ENCODE results near the gene C1QB.

The C1QB gene

GRCh38 chr1:22652881-22653316, at the start of gene C1QB:
C1QB (plus strand) TSS chr1:22653236; CDS start chr1:22659463, 6,227 bp downstream.
- DNase-seq: no peak

GRCh38 chr1:22606161-22606560, 46.9 kb upstream of the C1QB start:
- no peak for DNase-seq

GRCh38 chr1:22607154-22607553, 45.9 kb upstream of the C1QB start:
- DNase-seq: no peak

- no peak for DNase-seq
Measured at GRCh38 chr1:22608361-22608760, 44.7 kb upstream of the C1QB start.

DNA sequence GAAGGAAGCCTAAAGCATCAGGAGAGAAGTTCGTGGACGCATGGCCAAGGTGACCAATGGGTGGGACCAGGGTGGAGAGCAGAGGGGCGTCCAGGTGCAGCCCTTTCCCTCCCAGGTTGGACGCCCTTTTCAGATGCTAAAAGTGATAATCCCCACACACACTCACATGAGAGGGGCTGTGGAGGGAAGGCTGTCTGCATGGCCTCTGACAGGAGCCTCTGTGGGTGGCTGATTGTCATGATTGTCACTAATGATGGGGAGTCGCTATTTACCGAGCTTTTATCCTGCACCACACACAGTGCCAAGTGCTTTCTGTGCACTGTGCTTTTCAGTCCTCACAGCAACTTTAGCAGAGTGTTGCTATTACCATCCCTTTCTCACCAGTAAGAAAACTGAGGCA, 43.7 kb upstream of the C1QB start:
- DNase-seq: no peak

DNA sequence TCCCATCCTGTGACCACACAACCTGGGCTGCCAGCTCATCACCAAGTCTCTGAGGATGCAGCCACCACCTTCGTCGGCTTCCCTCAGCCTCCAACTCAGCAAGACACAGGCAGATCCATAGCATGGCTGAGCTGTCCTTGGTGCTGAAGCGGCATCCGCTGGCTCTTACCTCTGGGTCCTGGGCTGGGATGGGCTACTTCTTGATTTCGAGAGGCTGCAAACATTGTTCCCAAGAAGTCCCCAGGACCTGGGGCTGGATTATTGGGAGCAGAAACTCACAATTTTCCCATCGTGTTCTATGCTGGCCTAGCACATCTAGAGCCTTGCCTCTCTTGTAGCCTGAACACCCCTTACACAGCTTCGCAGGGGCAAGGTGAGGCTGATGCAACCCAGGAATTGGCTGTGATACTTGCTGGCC, 41.5 kb upstream of the C1QB start:
- no peak for DNase-seq

DNA sequence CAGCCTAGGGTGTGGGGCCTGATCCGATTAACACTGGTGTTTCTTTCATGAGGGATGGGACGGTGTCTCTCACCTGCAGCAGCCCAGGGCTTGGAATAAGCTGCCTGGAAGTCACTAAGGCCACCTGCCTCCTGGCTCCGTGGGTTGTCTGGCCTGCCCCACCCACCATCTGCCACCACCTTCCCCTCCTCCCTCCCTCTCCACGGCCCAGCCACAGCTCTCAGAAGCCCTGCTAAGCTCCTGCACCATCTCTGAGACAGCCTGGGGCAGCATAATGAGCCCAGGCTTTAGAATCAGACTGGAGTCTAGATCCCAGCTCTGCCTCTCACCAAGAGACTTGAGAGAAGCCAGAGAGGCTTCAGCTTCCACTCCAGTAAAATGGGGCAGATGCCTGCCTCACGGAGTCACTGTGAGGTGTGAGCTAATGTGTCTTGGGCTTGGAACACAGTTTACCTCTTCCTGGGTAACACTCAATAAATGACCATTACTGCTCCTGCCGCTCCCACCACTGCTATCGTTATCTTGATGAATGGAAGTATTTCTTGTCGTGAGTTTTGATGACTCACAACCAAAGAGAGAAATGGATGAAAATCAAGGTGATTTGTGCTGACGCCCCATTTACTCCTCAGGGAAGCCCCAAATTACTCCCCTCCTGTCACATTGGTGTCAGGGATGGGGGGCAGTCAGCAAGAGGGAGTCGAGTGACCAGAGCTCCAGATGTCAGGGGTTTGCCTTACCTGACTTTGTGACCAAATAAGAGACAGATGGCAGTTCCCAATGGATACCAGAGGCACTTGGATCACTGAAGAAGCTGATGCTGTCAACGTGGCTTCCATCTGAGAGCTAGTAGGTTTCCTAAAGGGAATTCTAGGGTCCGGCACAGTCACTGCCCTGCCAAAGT, 40.1 kb upstream of the C1QB start:
- peak in 1 of 2 experiments; percentile 15 for DNase-seq

DNA sequence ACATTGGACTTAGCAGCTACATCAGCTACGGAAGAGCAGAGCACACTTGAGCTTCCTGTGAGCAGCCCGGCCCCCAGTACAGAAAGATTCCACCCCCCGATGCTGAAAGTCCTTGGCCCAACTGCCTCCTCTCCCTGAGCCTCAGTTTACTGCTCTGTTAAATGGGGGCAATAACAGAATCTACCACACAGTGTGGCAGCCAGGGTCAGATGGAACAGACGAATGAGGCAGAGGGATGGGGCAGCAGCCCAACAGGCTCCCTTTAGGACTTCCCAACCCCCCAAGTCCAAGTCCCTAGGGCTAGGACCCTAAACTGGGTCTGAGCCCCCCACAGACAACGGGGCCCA, 39.5 kb upstream of the C1QB start:
- DNase-seq: no peak

- no peak for DNase-seq
Measured at GRCh38 chr1:22613951-22614350, 39.1 kb upstream of the C1QB start.

GRCh38 chr1:22615886-22616285, 37.1 kb upstream of the C1QB start:
- no peak for DNase-seq

- no peak for DNase-seq
Measured at GRCh38 chr1:22616571-22616970, 36.5 kb upstream of the C1QB start.

DNA sequence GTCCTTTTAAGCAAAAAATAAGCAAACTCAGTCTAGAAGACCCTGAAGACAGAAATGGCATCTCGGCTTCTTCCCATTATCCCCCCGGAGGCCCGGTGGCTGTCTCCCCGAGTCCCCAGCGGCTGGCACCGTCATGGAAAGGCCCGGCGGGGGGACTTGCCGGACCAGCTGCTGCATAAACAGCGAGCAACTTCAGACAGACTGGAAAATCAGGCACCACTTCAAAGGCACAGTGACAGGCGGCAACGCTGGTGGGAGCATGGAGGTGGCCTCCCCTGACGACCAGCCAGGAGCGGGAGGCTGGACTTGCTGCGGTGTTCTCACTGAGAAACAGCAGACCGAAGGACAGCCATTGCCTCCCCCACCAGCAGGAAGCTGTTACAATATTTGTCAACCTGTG, 35.0 kb upstream of the C1QB start:
- DNase-seq: no peak

DNA sequence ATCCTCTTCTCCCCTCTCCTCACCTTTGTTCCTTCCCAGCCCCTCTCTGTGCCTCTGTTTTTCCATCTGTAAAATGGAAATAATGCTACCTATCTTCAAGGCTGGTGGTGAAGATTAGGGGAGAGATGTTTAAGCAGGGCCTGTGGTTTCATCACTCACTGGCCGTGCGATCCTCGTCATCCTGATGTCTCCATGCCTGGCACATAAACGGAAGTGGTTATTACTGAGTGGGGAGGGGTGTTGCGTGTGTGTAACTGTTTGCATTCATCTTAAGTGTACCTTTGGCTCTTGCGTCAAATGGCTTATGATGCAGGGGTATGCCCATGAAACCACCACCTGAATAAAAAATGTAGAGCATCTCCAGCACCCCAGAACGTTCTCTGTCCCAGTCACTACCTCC, 33.8 kb upstream of the C1QB start:
- no peak for DNase-seq

DNA sequence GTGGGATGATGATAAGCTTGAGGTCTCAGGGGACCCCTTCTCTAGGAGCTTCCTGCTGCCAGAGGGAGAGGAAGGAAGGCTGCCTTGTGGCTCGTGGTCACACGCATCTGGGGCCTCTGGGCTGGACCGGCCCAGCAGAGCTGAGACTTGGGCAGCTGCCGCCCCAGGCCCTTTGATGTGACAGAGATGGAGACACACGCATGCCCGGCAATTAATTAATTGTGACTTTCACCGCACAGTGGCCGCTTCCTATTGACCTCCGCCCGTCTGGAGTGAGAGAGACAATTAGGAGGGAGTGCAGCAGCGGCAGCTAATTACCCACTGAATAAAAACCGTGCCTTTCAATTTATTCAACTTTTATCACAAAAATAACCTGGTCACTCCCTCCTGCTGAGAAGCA, 33.2 kb upstream of the C1QB start:
- no peak for DNase-seq

DNA sequence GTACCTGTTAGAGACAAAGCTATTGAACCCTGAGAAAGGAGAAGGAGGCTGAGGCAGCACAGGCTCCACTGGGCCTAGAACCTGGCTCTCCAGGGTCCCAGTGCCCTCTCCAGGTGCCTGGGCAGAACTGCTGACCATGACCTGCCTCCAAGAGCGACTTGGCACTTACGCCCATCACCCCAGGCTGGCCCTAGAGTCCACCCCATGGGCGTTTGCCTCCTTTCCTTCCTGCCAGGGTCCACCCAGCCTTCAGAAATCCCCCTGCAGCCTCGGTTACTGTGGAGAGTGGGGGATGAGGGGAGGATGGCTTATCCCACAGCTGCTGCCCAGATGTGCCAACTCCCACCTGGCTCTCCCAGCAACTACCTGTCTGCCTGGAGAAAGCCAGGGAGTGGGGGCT, 31.3 kb upstream of the C1QB start:
- no peak for DNase-seq

- DNase-seq: no peak
Measured at GRCh38 chr1:22625262-22625925, 27.6 kb upstream of the C1QB start.

DNA sequence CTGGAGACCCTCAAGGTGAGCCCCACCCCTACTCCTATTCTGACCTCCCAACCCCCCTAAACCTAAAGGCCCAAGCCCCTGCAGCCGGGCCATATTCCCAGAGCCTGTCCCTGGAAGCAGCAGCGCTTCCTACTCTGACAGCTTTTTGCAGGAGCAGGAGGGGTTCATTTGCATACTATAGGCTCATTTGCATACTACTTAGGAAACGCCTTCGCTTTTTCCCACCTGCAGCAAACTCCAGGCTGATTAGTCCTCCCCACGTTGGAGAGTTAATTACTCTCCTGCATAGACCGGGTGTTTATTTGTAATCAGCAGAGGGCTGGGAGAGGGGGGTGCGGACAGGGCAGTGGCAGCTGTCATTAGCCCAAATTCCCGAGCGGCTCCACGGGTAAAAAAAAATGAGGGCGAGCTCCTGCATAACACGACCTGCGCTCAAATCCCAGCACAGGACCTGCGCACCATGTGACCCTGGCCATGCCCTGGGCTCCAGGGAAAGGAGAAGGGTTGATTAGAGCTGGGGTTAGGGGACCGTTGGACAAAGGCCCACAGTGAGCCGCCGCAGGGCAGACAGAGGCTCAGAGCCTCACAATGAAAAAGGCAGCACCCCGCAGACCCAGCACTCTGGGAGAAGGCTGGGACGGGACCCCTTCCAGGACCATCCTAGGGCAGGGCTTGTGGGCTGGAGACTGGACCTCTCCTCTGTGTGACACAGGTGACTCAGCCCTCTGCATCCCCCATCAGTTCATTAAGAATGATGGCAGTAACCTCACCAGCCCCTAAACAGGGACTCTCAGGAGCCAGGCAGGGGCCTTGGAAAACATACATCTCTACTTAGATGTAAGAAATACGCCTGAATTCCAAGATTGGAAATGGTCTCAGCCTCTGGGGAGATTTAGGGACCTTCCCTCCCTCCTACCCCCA, 26.5 kb upstream of the C1QB start:
- peak; percentile 86 to 92 for DNase-seq

GRCh38 chr1:22627331-22627730, 25.7 kb upstream of the C1QB start:
- peak in 1 of 2 experiments; percentile 75 for DNase-seq

DNA sequence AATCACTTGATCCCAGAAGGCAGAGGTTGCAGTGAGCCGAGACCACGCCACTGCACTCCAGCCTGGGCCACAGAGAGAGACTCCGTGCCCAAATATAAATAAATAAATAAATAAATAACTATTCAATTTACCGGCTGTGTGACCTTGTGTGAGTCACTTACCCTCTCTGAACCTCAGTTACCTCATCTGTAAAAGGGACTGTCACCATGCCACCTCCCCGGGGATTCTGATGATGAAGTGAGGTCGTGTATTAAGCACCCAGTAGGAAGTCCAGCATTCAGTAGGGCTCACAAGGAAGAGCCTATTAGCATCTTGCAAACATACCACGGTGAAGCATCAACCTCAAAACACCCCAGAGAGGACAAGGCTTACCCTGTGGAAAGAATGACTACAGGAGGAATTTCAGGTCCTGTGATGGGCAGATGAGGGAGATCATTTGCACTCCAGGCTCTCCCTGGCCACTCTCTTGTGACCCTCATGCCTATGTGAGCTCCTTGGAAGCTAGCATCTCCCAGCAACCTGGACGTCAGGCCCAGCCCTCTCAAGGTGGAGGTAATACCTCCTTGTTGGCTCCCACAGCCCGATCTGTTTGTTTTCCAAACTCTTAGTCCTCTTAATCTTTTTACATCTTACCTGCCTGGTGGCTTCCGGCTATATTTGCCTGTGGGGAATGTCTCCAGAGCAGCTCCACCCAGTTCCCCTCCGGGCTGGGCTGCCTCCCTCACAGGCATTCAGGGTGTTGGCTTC, 24.2 kb upstream of the C1QB start:
- DNase-seq: peak in 1 of 2 experiments; percentile 26

DNA sequence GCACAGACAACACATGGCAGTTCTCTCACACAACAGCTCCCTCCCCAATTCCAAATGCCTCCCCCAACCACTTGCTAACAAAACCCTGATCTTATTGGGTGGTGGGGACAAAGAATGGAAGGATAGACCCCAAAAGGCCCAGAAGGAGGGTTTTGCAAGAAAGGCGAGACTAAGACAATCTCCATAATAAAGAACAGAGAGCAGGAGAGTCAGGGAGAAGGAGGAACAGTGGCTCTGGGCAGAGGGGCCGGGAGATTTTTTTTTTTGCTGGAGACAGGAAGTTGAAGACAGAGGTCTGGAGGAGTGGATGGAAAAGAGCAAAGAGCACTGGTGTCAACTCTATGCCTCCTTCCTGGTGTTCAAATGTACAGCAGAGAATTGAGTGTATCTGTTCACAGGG, 23.1 kb upstream of the C1QB start:
- no peak for DNase-seq

DNA sequence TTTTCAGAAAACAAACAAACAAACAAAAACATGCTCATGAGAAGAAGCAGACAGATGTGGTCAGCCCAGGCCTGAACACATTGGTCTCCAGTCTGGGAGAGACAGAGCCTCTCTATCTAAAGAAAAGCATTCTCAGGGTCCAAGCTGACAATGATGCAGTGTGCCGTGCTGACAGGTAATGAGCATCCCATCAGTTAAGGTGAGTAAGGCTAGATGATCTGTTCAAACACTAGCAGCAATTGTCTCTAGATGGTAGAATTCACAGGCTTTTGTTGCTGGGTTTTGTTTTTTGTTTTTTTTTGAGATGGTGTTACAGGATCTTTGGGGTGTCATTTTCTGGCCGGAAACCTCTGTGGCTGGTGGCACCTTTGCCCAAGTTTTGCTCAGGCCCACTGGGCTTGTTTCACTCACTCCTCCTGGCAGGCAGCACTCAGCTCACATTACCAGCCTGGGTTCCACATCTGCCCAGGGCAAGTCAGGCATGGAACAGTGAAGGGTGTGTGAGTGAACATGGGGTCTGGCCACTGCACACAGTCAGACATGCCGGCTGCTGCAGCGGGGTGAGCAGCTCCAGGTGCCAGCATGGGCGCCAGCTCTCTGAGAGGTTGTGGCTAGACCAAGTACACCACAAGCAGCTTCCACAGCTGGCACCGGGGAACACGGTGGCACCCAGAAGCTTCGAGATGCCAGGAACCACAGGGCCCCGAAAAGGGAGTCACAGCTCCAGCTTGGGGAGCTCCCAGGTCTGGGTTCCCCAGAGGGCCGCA, 19.2 kb upstream of the C1QB start:
- DNase-seq: no peak

- no peak for DNase-seq
Measured at GRCh38 chr1:22635436-22635835, 17.6 kb upstream of the C1QB start.
